Ectodermal cell (in vitro differentiated cells): ENCODE measurements around the gene KRT38.

Source experiments
- H3K27ac ChIP-seq: 2 replicates; pipeline ENCODE4 v1.7.0; 2013; ENCODE audit warnings: mild to moderate bottlenecking, low read depth, low read length; ENCODE audit not compliant: insufficient read depth, poor library complexity, severe bottlenecking
- H3K27me3 ChIP-seq: 2 replicates; pipeline ENCODE4 v1.7.0; 2013; ENCODE audit warnings: mild to moderate bottlenecking, low read length; ENCODE audit not compliant: insufficient read depth, control insufficient read depth, poor library complexity, severe bottlenecking
- H3K36me3 ChIP-seq: one replicate; pipeline ENCODE4 v1.7.0; 2013; ENCODE audit warnings: low read length; ENCODE audit not compliant: control insufficient read depth, insufficient read depth
- H3K4me1 ChIP-seq: one replicate; pipeline ENCODE4 v1.7.0; 2013; ENCODE audit warnings: low read length; ENCODE audit not compliant: control insufficient read depth, insufficient read depth
- H3K4me3 ChIP-seq: 2 replicates; pipeline ENCODE4 v1.7.0; 2013; ENCODE audit warnings: low read depth, low read length, control low read depth; ENCODE audit not compliant: insufficient read depth
- H3K9me3 ChIP-seq: 2 replicates; pipeline ENCODE4 v1.7.0; 2013; ENCODE audit warnings: mild to moderate bottlenecking, low read length, moderate library complexity; ENCODE audit not compliant: control insufficient read depth
- WGBS, 2 experiments: methylation state at CpG; one replicate each; pipeline ENCODE4 v1.1.7; 2013; ENCODE audit warnings: missing lambda C conversion rate in 2 of 2; 5-methylcytosine and 5-hydroxymethylcytosine counted together

The KRT38 gene

GRCh38 chr17:41463746-41464145 lies 23.0 kb upstream of the KRT38 start:
- Histone ChIP-seq H3K9me3 (no peaks in the 10 kb centered on the region), H3K4me1 (no peaks in the 10 kb centered on the region), H3K27ac (no peak overlapping the region), H3K36me3 (no peaks in the 10 kb centered on the region), H3K27me3 (no peaks in the 10 kb centered on the region), H3K4me3 (no peak overlapping the region)
- 93 to 95% methylated on average over 8 of the region's 8 CpGs for WGBS, 2 experiments

GRCh38 chr17:41462705-41463104 lies 21.9 kb upstream of the KRT38 start:
- Histone ChIP-seq H3K36me3 (no peaks in the 10 kb centered on the region), H3K4me3 (no peak overlapping the region)
- WGBS, 2 experiments = 79 to 80% methylated on average over 15 of the region's 15 CpGs

GRCh38 chr17:41457676-41458075 lies 16.9 kb upstream of the KRT38 start:
- no peaks in the 10 kb centered on the region for H3K27me3 ChIP-seq
- no peak overlapping the region for H3K4me3 ChIP-seq
- H3K27ac ChIP-seq = no peak overlapping the region
- WGBS, 2 experiments = 91 to 95% methylated on average over 4 of the region's 4 CpGs
- H3K4me1 ChIP-seq = no peaks in the 10 kb centered on the region
- no peaks in the 10 kb centered on the region for H3K36me3 ChIP-seq
- H3K9me3 ChIP-seq = no peaks in the 10 kb centered on the region

More at GRCh38 chr17:41462705-41463104, 21.9 kb upstream of the KRT38 start:
- Histone ChIP-seq H3K27ac (no peak overlapping the region), H3K9me3 (no peaks in the 10 kb centered on the region), H3K4me1 (no peaks in the 10 kb centered on the region), H3K27me3 (no peaks in the 10 kb centered on the region)

GRCh38 chr17:41456204-41456603 lies 15.4 kb upstream of the KRT38 start:
- no peaks in the 10 kb centered on the region for H3K9me3 ChIP-seq
- H3K36me3 ChIP-seq = no peaks in the 10 kb centered on the region
- no peak overlapping the region for H3K4me3 ChIP-seq
- WGBS, 2 experiments = 72 to 78% methylated on average over 3 of the region's 3 CpGs
- H3K27me3 ChIP-seq = no peaks in the 10 kb centered on the region
- no peak overlapping the region for H3K27ac ChIP-seq
- H3K4me1 ChIP-seq = no peaks in the 10 kb centered on the region

GRCh38 chr17:41455236-41455635 lies 14.5 kb upstream of the KRT38 start:
- H3K9me3 ChIP-seq = no peaks in the 10 kb centered on the region
- H3K4me3 ChIP-seq = no peak overlapping the region
- H3K27me3 ChIP-seq = no peaks in the 10 kb centered on the region
- WGBS, 2 experiments = 90 to 96% methylated on average over 1 of the region's 1 CpG
- H3K27ac ChIP-seq = no peak overlapping the region
- no peaks in the 10 kb centered on the region for H3K36me3 ChIP-seq
- no peaks in the 10 kb centered on the region for H3K4me1 ChIP-seq

- WGBS, 2 experiments = 94 to 95% methylated on average over 3 of the region's 3 CpGs
- H3K27me3 ChIP-seq = no peaks in the 10 kb centered on the region
- no peaks in the 10 kb centered on the region for H3K36me3 ChIP-seq
- no peaks in the 10 kb centered on the region for H3K9me3 ChIP-seq
- no peak overlapping the region for H3K4me3 ChIP-seq
- H3K4me1 ChIP-seq = no peaks in the 10 kb centered on the region
- no peak overlapping the region for H3K27ac ChIP-seq
Measured at GRCh38 chr17:41453066-41453465, 12.3 kb upstream of the KRT38 start.

- no peak overlapping the region for H3K27ac ChIP-seq
- H3K4me1 ChIP-seq = no peaks in the 10 kb centered on the region
- 74 to 88% methylated on average over 3 to 4 of the region's 4 CpGs for WGBS, 2 experiments
- no peaks in the 10 kb centered on the region for H3K27me3 ChIP-seq
- H3K4me3 ChIP-seq = no peak overlapping the region
- H3K9me3 ChIP-seq = no peaks in the 10 kb centered on the region
- no peaks in the 10 kb centered on the region for H3K36me3 ChIP-seq
Measured at GRCh38 chr17:41452281-41452680, 11.5 kb upstream of the KRT38 start.

GRCh38 chr17:41451154-41451728 lies 10.5 kb upstream of the KRT38 start:
- Histone ChIP-seq H3K27me3 (no peaks in the 10 kb centered on the region), H3K4me3 (no peak overlapping the region), H3K9me3 (no peaks in the 10 kb centered on the region), H3K27ac (no peak overlapping the region), H3K36me3 (no peaks in the 10 kb centered on the region), H3K4me1 (no peaks in the 10 kb centered on the region)
- WGBS, 2 experiments = 92 to 93% methylated on average over 2 of the region's 2 CpGs

- H3K9me3 ChIP-seq = peaks cover 2% of the 10 kb centered on the region
- no peak overlapping the region for H3K27ac ChIP-seq
- no peaks in the 10 kb centered on the region for H3K4me1 ChIP-seq
- WGBS, 2 experiments = 94% methylated on average over 6 of the region's 6 CpGs
- H3K36me3 ChIP-seq = no peaks in the 10 kb centered on the region
- H3K27me3 ChIP-seq = no peaks in the 10 kb centered on the region
- H3K4me3 ChIP-seq = no peak overlapping the region
Measured at GRCh38 chr17:41449008-41449407, 8.2 kb upstream of the KRT38 start.

GRCh38 chr17:41448506-41448905 lies 7.7 kb upstream of the KRT38 start:
- Histone ChIP-seq H3K27me3 (no peaks in the 10 kb centered on the region), H3K4me1 (no peaks in the 10 kb centered on the region), H3K9me3 (peaks cover 2% of the 10 kb centered on the region), H3K27ac (no peak overlapping the region), H3K4me3 (no peak overlapping the region), H3K36me3 (no peaks in the 10 kb centered on the region)
- WGBS, 2 experiments = 67 to 69% methylated on average over 2 of the region's 2 CpGs

- 63 to 83% methylated on average over 2 of the region's 2 CpGs for WGBS, 2 experiments
- no peaks in the 10 kb centered on the region for H3K27me3 ChIP-seq
- H3K4me1 ChIP-seq = no peaks in the 10 kb centered on the region
- peaks cover 2% of the 10 kb centered on the region for H3K9me3 ChIP-seq
- H3K36me3 ChIP-seq = no peaks in the 10 kb centered on the region
- H3K27ac ChIP-seq = no peak overlapping the region
- H3K4me3 ChIP-seq = no peak overlapping the region
Measured at GRCh38 chr17:41446806-41447205, 6.0 kb upstream of the KRT38 start.
